HEK293T (cell line): Measurements from ENCODE around the gene MED12L.

ENCODE experiments used
- CTCF ChIA-PET: fragments of 350-600 bp; formaldehyde crosslinking; extraction: SDS; loops from one replicate; lab custom pipeline; 2021; ENCODE audit warnings: antibody characterized with exemption, inconsistent platforms; lab: Yijun Ruan, JAX
- POLR2A ChIA-PET: fragments of 350-600 bp; formaldehyde crosslinking; extraction: SDS; loops from one replicate; lab custom pipeline; 2020; ENCODE audit warnings: antibody characterized with exemption, inconsistent platforms; lab: Yijun Ruan, JAX
- DNase-seq: peaks from one replicate; pipeline ENCODE4 v3.0.0; 2012; ENCODE audit warnings: mixed read lengths; ENCODE audit errors: extremely low spot score
- ARNT ChIP-seq: fragments of 450-650 bp; IDR thresholded peaks from 2 replicates; pipeline ENCODE4 v1.6.1; 2017; ENCODE audit warnings: mild to moderate bottlenecking
- BHLHE40 ChIP-seq: fragments of 450-650 bp; IDR thresholded peaks from 2 replicates; pipeline ENCODE4 v1.6.1; 2016; ENCODE audit warnings: mild to moderate bottlenecking, moderate library complexity, borderline replicate concordance
- CTBP1 ChIP-seq: fragments of 450-650 bp; IDR thresholded peaks from 2 replicates; pipeline ENCODE4 v1.6.1; 2016; ENCODE audit warnings: borderline replicate concordance
- ELF4 ChIP-seq: fragments of 450-650 bp; IDR thresholded peaks from 2 replicates; pipeline ENCODE4 v1.6.1; 2017; ENCODE audit warnings: antibody characterized with exemption
- FOXA1 ChIP-seq: fragments of 450-650 bp; IDR thresholded peaks from 2 replicates; pipeline ENCODE4 v1.6.1; 2016; ENCODE audit warnings: mild to moderate bottlenecking
- FOXK2 ChIP-seq: fragments of 450-650 bp; IDR thresholded peaks from 2 replicates; pipeline ENCODE4 v1.6.1; 2016; ENCODE audit warnings: mild to moderate bottlenecking
- FOXM1 ChIP-seq: fragments of 450-650 bp; IDR thresholded peaks from 2 replicates; pipeline ENCODE4 v1.6.1; 2017; ENCODE audit warnings: mild to moderate bottlenecking, borderline replicate concordance
- HDGF ChIP-seq: fragments of 450-650 bp; IDR thresholded peaks from 2 replicates; pipeline ENCODE4 v1.6.1; 2017; ENCODE audit warnings: antibody characterized with exemption, borderline replicate concordance
- L3MBTL2 ChIP-seq: fragments of 450-650 bp; conservative IDR thresholded peaks from 2 replicates; pipeline ENCODE4 v1.6.1; 2016; ENCODE audit warnings: mild to moderate bottlenecking
- LEF1 ChIP-seq: fragments of 450-650 bp; IDR thresholded peaks from 2 replicates; pipeline ENCODE4 v1.6.1; 2017; ENCODE audit warnings: mild to moderate bottlenecking, borderline replicate concordance
- NFRKB ChIP-seq: fragments of 450-650 bp; IDR thresholded peaks from 2 replicates; pipeline ENCODE4 v1.6.1; 2016; ENCODE audit warnings: mild to moderate bottlenecking, moderate library complexity
- PKNOX1 ChIP-seq: fragments of 450-650 bp; IDR thresholded peaks from 2 replicates; pipeline ENCODE4 v1.6.1; 2016
- SP1 ChIP-seq: fragments of 450-650 bp; IDR thresholded peaks from 2 replicates; pipeline ENCODE4 v1.6.1; 2017
- SUZ12 ChIP-seq: fragments of 450-650 bp; IDR thresholded peaks from 2 replicates; pipeline ENCODE4 v1.6.1; 2016; ENCODE audit warnings: mild to moderate bottlenecking
- TARDBP ChIP-seq: fragments of 450-650 bp; IDR thresholded peaks from 2 replicates; pipeline ENCODE4 v1.6.1; 2016
- ZNF384 ChIP-seq: fragments of 450-650 bp; IDR thresholded peaks from 2 replicates; pipeline ENCODE4 v1.6.1; 2016

The MED12L gene

GRCh38 chr3:151428386-151428785, 342.9 kb downstream of the MED12L start:
- no peak for DNase-seq
- ChIA-PET CTCF (no interaction called here), POLR2A (no interaction called here)
- TF ChIP-seq ZNF384, result no peak
- TF ChIP-seq FOXM1, result no peak
- no peak for TF ChIP-seq SUZ12
- no peak for TF ChIP-seq SP1
- TF ChIP-seq HDGF, result no peak
- TF ChIP-seq CTBP1, result no peak
- no peak for TF ChIP-seq NFRKB
- no peak for TF ChIP-seq ELF4
- TF ChIP-seq FOXA1, result no peak
- TF ChIP-seq ARNT, result no peak
- TF ChIP-seq PKNOX1, result no peak
- no peak for TF ChIP-seq FOXK2
- TF ChIP-seq L3MBTL2, result no peak
- no peak for TF ChIP-seq TARDBP
- no peak for TF ChIP-seq LEF1
- no peak for TF ChIP-seq BHLHE40

GRCh38 chr3:151430821-151431484, 345.5 kb downstream of the MED12L start:
- TF ChIP-seq ZNF384 (no peak), FOXM1 (no peak), FOXK2 (no peak), LEF1 (no peak), ELF4 (no peak), BHLHE40 (no peak), CTBP1 (no peak), ARNT (no peak), SUZ12 (no peak), NFRKB (no peak), L3MBTL2 (no peak)
- DNase-seq, result no peak
- POLR2A ChIA-PET, result no interaction called here
- CTCF ChIA-PET, result no interaction called here

- no peak for TF ChIP-seq TARDBP
- no peak for TF ChIP-seq LEF1
- no peak for TF ChIP-seq NFRKB
- TF ChIP-seq L3MBTL2, result no peak
- no peak for TF ChIP-seq SUZ12
- TF ChIP-seq PKNOX1, result no peak
- TF ChIP-seq CTBP1, result no peak
- TF ChIP-seq ARNT, result no peak
- no peak for TF ChIP-seq BHLHE40
- no peak for TF ChIP-seq HDGF
- no peak for TF ChIP-seq FOXK2
- no peak for TF ChIP-seq FOXA1
- no peak for TF ChIP-seq ELF4
- TF ChIP-seq ZNF384, result no peak
- no peak for TF ChIP-seq SP1
- CTCF ChIA-PET, result no interaction called here
- POLR2A ChIA-PET, result no interaction called here
- DNase-seq, result no peak
These were observed 346.5 kb downstream of the MED12L start for GRCh38 chr3:151431940-151432339.

- CTCF ChIA-PET, result no interaction called here
- no peak for DNase-seq
- TF ChIP-seq PKNOX1, result no peak
- TF ChIP-seq ARNT, result no peak
- TF ChIP-seq FOXK2, result no peak
- TF ChIP-seq ZNF384, result no peak
- TF ChIP-seq ELF4, result no peak
- TF ChIP-seq HDGF, result no peak
- TF ChIP-seq NFRKB, result no peak
- POLR2A ChIA-PET, result no interaction called here
These were observed 347.3 kb downstream of the MED12L start for GRCh38 chr3:151432616-151433372.

GRCh38 chr3:151434151-151434890, 348.9 kb downstream of the MED12L start:
- no peak for DNase-seq
- TF ChIP-seq NFRKB (no peak), FOXM1 (no peak), SUZ12 (no peak), FOXA1 (no peak), HDGF (no peak), BHLHE40 (no peak), PKNOX1 (no peak), TARDBP (no peak), SP1 (no peak), ELF4 (no peak), L3MBTL2 (no peak)
- ChIA-PET CTCF (interaction anchor here (0.7 kb wide), 1 partner anchor 14 kb away, joined by 3 read pairs; no protein-coding TSS in a partner anchor), POLR2A (no interaction called here)
